PC-3 (cell line): ENCODE data around the gene DLGAP1.

Experiments
- CTCF ChIP-seq: fragments of 300-600 bp; sonication (generic); conservative IDR thresholded peaks from 2 replicates; pipeline ENCODE4 v1.5.1; 2017; ENCODE audit warnings: antibody characterized with exemption, low read depth, mild to moderate bottlenecking, low read length
- EZH2 ChIP-seq: fragments of 300-600 bp; sonication (generic); IDR thresholded peaks from one replicate; pipeline ENCODE4 v1.6.1; 2017; ENCODE audit warnings: antibody characterized with exemption, mild to moderate bottlenecking, low read length; ENCODE audit not compliant: unreplicated experiment
- EZH2phosphoT487 ChIP-seq: fragments of 300-600 bp; sonication (generic); IDR thresholded peaks from 2 replicates; pipeline ENCODE4 v1.6.1; 2018; ENCODE audit warnings: mild to moderate bottlenecking, antibody characterized with exemption, low read length, borderline replicate concordance

- TF ChIP-seq CTCF, result no peak
- no peak for TF ChIP-seq EZH2
- TF ChIP-seq EZH2phosphoT487, result no peak
These were observed 744.3 kb downstream of the DLGAP1 start for GRCh38 chr18:3710712-3711301.
